Prostate gland (tissue), 2 donors: ENCODE results near the gene DLGAP1.

Experiments used
- CTCF ChIP-seq, 4 experiments: fragments of 200-600 bp in 2 of 4; fragments of 450-650 bp in 2 of 4; sonication (generic) in 2 of 4; IDR thresholded peaks; 1 replicate in 3 of 4; 2 replicates in 1 of 4; pipeline ENCODE4 v1.5.1; 2016 to 2019; ENCODE audit warnings: antibody characterized with exemption in 4 of 4, mild to moderate bottlenecking in 2 of 4, moderate library complexity in 2 of 4
- POLR2A ChIP-seq: fragments of 450-650 bp; IDR thresholded peaks from one replicate; pipeline ENCODE4 v1.6.1; 2016; ENCODE audit warnings: antibody characterized with exemption, mild to moderate bottlenecking

- no peak for TF ChIP-seq CTCF (IDR thresholded peaks at IDR 0.05)
- no peak for TF ChIP-seq POLR2A
Observed at GRCh38 chr18:3819961-3820360, 635.1 kb downstream of the DLGAP1 start.
